H54 (cell line): ENCODE data around the gene RANBP10.
A peak's percentile ranks its signal among the peaks of the same experiment; 100 is the strongest.
"Not testable (repeated sequence)": the region's sequence is repeated elsewhere in the genome, so short reads cannot be mapped to it uniquely, and the experiment has no call there.

Source experiments
- DNase-seq: peaks from one replicate; pipeline ENCODE4 v3.0.0; 2011; ENCODE audit warnings: low spot score, mixed read lengths; ENCODE audit not compliant: insufficient read length
- FAIRE-seq: peaks from 3 replicates; lab custom pipeline; 2011; peaks lifted over from hg19 to GRCh38; lab: Jason Lieb, UNC
- POLR2A ChIP-seq: IDR thresholded peaks from 2 replicates; pipeline ENCODE4 v1.6.1; 2011; ENCODE audit warnings: low read depth, mild to moderate bottlenecking, low read length

The RANBP10 gene

GRCh38 chr16:67841816-67842508 lies 35.6 kb upstream of the RANBP10 start, which contains the start of gene THAP11:
TSS of gene THAP11 (plus strand) at chr16:67842320. CDS start at chr16:67842555, 235 bp downstream.
- no peak for TF ChIP-seq POLR2A
- DNase-seq: peak; percentile 94
- FAIRE-seq: no peak

- DNase-seq (no peak), FAIRE-seq (no peak)
- no peak for TF ChIP-seq POLR2A
Measured at GRCh38 chr16:67841198-67841815, 34.9 kb upstream of the RANBP10 start.

GRCh38 chr16:67837811-67838210 lies 31.5 kb upstream of the RANBP10 start:
- no peak for FAIRE-seq

GRCh38 chr16:67837190-67837589 lies 30.8 kb upstream of the RANBP10 start:
- not testable (repeated sequence) for DNase-seq, FAIRE-seq

More at GRCh38 chr16:67837811-67838210, 31.5 kb upstream of the RANBP10 start:
- DNase-seq: no peak
- TF ChIP-seq POLR2A: no peak

- DNase-seq (no peak), FAIRE-seq (no peak)
- no peak for TF ChIP-seq POLR2A
Measured at GRCh38 chr16:67834242-67834614, 27.9 kb upstream of the RANBP10 start.

GRCh38 chr16:67833415-67834241 lies 27.3 kb upstream of the RANBP10 start:
- peak; percentile 48 for FAIRE-seq
- peak; percentile 87 for DNase-seq
- TF ChIP-seq POLR2A: peak; percentile 78

- peak; percentile 53 for FAIRE-seq
- peak; percentile 71 for DNase-seq
- no peak for TF ChIP-seq POLR2A
Measured at GRCh38 chr16:67833030-67833414, 26.7 kb upstream of the RANBP10 start.

- DNase-seq (no peak), FAIRE-seq (no peak)
Measured at GRCh38 chr16:67828651-67829050, 22.3 kb upstream of the RANBP10 start.

GRCh38 chr16:67825906-67826305 lies 19.5 kb upstream of the RANBP10 start:
- TF ChIP-seq POLR2A: no peak
- FAIRE-seq (no peak), DNase-seq (no peak)

More at GRCh38 chr16:67828651-67829050, 22.3 kb upstream of the RANBP10 start:
- TF ChIP-seq POLR2A: no peak

GRCh38 chr16:67825119-67825518 lies 18.8 kb upstream of the RANBP10 start:
- DNase-seq (no peak), FAIRE-seq (no peak)
- no peak for TF ChIP-seq POLR2A

GRCh38 chr16:67822511-67822910 lies 16.2 kb upstream of the RANBP10 start:
- no peak for TF ChIP-seq POLR2A
- no peak for FAIRE-seq
- no peak for DNase-seq

GRCh38 chr16:67820608-67821259 lies 14.4 kb upstream of the RANBP10 start:
- TF ChIP-seq POLR2A: no peak
- FAIRE-seq: no peak
- no peak for DNase-seq

GRCh38 chr16:67814567-67814966 lies 8.2 kb upstream of the RANBP10 start:
- no peak for DNase-seq
- FAIRE-seq: no peak
- TF ChIP-seq POLR2A: no peak
